ENCODE results near the gene PNPLA1.
"Not testable (repeated sequence)": the region's sequence is repeated elsewhere in the genome, so short reads cannot be mapped to it uniquely, and the experiment has no call there.

PNPLA1 gene

DNA sequence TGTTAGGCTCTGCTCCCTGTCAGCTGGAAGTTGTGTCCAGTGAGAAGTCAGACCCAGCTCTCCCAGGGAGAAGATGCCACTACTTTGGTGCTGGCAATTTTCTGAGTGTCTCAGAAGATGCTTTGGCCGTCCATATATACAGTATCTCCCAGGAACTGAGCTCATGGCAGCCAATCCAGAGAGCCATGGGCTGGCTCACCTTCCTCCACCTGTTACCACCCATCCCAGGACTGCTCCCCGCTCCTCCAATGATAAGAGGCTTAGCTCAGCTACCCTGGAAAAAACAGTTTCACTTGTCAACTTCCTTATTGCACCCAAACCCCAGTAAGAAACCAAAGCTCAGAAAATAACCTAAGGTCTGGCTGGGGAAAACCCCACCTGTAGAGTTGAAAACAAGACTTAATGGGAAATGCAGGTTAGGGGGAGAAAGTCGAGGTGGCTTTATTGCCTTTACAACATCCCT, 67.0 kb downstream of the PNPLA1 start, which contains the start of gene BNIP5:
BNIP5 (minus strand) TSS at position 110 of the 463 bp plus-strand sequence. CDS start 6,198 bp downstream, outside the sequence.
- no peak for DNase-seq (ENCODE audit: low read depth)
- TF ChIP-seq, protein P1, sequence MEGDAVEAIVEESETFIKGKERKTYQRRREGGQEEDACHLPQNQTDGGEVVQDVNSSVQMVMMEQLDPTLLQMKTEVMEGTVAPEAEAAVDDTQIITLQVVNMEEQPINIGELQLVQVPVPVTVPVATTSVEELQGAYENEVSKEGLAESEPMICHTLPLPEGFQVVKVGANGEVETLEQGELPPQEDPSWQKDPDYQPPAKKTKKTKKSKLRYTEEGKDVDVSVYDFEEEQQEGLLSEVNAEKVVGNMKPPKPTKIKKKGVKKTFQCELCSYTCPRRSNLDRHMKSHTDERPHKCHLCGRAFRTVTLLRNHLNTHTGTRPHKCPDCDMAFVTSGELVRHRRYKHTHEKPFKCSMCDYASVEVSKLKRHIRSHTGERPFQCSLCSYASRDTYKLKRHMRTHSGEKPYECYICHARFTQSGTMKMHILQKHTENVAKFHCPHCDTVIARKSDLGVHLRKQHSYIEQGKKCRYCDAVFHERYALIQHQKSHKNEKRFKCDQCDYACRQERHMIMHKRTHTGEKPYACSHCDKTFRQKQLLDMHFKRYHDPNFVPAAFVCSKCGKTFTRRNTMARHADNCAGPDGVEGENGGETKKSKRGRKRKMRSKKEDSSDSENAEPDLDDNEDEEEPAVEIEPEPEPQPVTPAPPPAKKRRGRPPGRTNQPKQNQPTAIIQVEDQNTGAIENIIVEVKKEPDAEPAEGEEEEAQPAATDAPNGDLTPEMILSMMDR (IDR thresholded peaks at IDR 0.05; ENCODE audit: insufficient read depth, low read depth, low read length, missing control alignments), result no peak
- H3K4me3 ChIP-seq (ENCODE audit: low read length), result no peak within 1 kb of the TSS

DNA sequence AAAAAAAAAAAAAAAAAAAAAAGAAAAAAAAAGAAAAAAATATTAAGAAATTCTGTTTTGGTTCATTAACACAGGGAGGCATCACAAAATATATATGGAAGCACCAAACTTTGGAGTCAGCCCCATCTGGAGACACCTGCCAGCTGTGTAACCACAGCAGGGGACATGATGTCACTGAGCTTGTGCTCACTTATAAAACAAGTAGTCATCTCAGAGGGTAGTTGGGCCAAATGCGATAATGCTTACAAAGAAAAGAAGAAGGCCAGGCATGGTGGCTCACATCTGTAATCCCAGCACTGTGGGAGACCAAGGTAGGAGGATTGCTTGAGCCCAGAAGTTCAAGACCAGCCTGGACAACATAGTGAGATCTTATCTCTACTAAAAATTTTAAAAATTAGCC, 68.0 kb downstream of the PNPLA1 start:
- no peak for DNase-seq (ENCODE audit: low read depth)
- TF ChIP-seq, protein P1 (IDR thresholded peaks at IDR 0.05; ENCODE audit: insufficient read depth, low read depth, low read length, missing control alignments), result no peak
- H3K4me3 ChIP-seq (ENCODE audit: low read length), result no peak overlapping the region

DNA sequence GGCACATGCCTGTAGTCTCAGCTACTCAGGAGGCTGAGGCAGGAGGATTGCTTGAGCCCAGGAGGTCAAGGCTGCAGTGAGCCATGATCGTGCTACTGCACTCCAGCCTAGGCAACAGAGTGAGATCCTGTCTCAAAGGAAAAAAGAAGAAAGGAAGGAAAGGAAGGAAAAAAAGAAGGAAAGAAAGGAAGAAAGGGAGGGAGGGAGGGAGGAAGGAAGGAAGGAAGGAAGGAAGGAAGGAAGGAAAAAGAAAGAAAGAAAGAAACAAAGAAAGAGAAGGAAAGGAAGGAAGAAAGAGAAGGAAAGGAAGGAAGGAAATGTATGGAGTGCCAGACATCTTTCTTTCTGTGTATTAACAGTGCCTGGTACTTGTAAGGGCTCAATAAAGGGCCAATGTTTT, 68.4 kb downstream of the PNPLA1 start:
- DNase-seq (ENCODE audit: low read depth), result not testable (repeated sequence)

DNA sequence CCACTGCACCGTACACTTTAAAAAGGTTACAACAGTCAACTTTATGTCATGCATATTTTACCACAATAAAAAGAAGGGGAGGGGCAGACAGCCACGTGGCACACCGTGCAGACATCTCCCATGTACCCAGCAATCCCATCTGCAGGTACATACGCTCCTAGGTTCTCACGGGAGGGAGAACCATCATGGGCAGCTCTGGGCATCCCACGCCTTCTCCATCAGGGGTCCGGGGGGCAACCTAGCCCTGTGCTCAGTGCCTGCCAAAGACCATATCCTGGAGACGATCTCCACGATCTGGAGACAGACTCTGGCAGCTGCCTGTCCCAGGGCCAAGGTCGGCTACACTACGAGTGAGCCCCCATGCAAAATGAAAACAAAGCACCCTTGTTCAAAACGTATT, 69.3 kb downstream of the PNPLA1 start:
- TF ChIP-seq, protein P1 (IDR thresholded peaks at IDR 0.05; ENCODE audit: insufficient read depth, low read depth, low read length, missing control alignments), result no peak
- no peak overlapping the region for H3K4me3 ChIP-seq (ENCODE audit: low read length)
- DNase-seq (ENCODE audit: low read depth), result no peak

More for the DNA sequence above, 68.4 kb downstream of the PNPLA1 start:
- not testable (repeated sequence) for H3K4me3 ChIP-seq (ENCODE audit: low read length)

DNA sequence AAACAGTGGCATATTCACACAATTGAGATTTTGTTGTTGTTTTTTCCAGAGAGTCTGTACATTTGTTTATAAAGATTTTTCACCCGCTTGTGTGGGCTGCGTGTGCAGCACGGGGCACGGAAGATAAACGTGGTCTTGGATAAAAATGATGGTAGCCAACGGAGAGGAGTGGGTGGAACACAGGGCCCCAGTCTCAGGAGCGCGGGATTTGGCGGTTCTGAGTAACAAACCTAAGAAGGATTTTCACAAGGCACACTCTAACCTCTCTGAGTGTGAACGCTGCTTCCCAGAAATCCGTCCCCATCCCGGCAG, 70.4 kb downstream of the PNPLA1 start:
- H3K4me3 ChIP-seq (ENCODE audit: low read length), result no peak overlapping the region
- DNase-seq (ENCODE audit: low read depth), result no peak
- TF ChIP-seq, protein P1 (IDR thresholded peaks at IDR 0.05; ENCODE audit: insufficient read depth, low read depth, low read length, missing control alignments), result no peak

DNA sequence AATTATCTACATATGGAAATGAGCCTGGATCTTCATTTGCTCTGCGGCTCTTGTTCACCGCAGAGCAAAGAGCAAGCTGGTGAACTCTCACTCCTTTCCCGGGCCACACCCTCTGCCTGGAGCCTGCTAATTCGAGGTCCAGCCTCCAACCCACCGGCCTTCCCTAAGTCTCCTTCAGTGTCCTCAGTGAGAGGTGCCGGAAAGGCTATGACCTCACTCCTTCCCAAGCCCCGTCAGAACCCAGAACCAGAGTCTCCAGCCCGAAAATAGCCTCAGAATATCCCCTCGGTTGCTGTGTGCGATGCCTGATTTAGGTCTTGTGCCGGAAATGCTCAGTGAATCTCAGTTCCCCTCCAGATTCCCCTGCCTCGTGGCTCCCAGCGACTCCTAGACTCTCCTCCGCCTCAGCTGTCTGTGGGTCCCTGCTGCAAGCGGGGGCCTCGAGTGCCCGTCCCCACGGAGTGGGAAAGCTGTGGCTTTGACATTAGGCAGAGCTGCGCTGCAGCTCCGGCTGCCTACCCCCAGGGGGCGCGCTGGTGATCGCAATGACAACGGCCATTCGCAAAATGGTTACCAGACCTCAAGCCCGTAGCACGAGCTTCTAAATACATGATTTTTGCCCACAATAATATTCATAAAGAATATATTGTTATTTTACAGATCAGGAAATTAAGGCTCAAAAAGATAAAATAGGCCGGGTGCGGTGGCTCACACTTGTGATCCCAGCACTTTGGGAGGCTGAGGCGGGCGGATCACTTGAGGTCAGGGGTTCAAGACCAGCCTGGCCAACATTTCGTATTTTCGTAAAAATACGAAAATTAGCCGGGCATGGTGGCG, 71.0 kb downstream of the PNPLA1 start:
- peak; percentile 57 for DNase-seq (ENCODE audit: low read depth)
- H3K4me3 ChIP-seq (ENCODE audit: low read length), result peak overlapping the region; percentile 30
- TF ChIP-seq, protein P1 (IDR thresholded peaks at IDR 0.05; ENCODE audit: insufficient read depth, low read depth, low read length, missing control alignments), result peak; percentile 98

DNA sequence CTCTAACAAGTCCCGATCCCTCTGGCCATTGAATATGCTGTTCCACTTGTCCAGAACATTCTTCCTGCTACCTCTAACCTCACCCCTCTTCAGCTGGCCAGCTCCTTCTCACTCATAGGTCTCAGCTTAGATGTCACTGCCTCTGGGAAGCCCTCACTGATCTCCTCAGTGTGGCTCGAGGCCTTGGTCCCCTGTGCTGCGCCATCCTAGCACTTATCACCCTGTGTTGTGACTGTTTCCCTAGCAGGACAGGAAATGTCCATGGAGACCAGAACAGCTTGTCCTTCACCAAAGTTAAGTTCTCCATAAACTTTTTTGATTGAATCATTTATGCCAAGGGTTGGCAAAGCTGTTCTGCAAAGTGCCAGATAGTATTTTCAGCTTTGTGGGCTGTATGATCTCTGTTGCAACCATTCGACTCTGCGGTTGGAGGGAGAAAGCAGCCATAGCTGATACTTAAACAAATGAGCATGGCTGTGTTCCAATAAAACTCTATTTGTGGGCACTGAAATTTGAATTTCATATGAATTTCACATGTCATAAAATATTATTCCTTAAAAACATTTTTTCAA, 73.3 kb downstream of the PNPLA1 start:
- H3K4me3 ChIP-seq (ENCODE audit: low read length), result no peak overlapping the region
- DNase-seq (ENCODE audit: low read depth), result no peak
- TF ChIP-seq, protein P1 (IDR thresholded peaks at IDR 0.05; ENCODE audit: insufficient read depth, low read depth, low read length, missing control alignments), result no peak
